Muscle layer of duodenum (tissue), 2 donors: ENCODE data around the gene PRSS48.
"Not testable (repeated sequence)": the region's sequence is repeated elsewhere in the genome, so short reads cannot be mapped to it uniquely, and the experiment has no call there.

Experiments used
- H3K27ac ChIP-seq: one replicate; pipeline ENCODE4 v1.7.0; 2013; ENCODE audit warnings: mild to moderate bottlenecking, low read length
- H3K27me3 ChIP-seq: one replicate; pipeline ENCODE4 v1.7.0; 2013; ENCODE audit warnings: low read depth, mild to moderate bottlenecking, control low read depth, low read length
- H3K36me3 ChIP-seq, 2 donors: one replicate each; pipeline ENCODE4 v1.7.0; 2013; ENCODE audit warnings: low read length in 2 of 2, control low read depth in 1 of 2, mild to moderate bottlenecking in 1 of 2; ENCODE audit not compliant: insufficient read depth in 2 of 2, control insufficient read depth in 1 of 2
- H3K4me1 ChIP-seq, 2 donors: one replicate each; pipeline ENCODE4 v1.7.0; 2013; ENCODE audit warnings: low read length in 2 of 2, mild to moderate bottlenecking in 2 of 2, control low read depth in 1 of 2, moderate library complexity in 1 of 2; ENCODE audit not compliant: insufficient read depth in 2 of 2, control insufficient read depth in 1 of 2
- H3K4me3 ChIP-seq, 2 donors: one replicate each; pipeline ENCODE4 v1.7.0; 2013; ENCODE audit warnings: low read length in 2 of 2, low read depth in 1 of 2, mild to moderate bottlenecking in 1 of 2
- H3K9me3 ChIP-seq, 2 donors: one replicate each; pipeline ENCODE4 v1.7.0; 2013; ENCODE audit warnings: low read length in 2 of 2, control low read depth in 1 of 2, mild to moderate bottlenecking in 1 of 2; ENCODE audit not compliant: control insufficient read depth in 1 of 2
- donor health status: healthy.

The PRSS48 gene

GRCh38 chr4:151246742-151247141, 30.2 kb upstream of the PRSS48 start:
- Histone ChIP-seq H3K27me3 (no peaks in the 10 kb centered on the region), H3K36me3 (no peaks in the 10 kb centered on the region), H3K4me3 (no peak overlapping the region), H3K27ac (no peak overlapping the region), H3K4me1 (no peaks in the 10 kb centered on the region), H3K9me3 (no peaks in the 10 kb centered on the region)

DNA sequence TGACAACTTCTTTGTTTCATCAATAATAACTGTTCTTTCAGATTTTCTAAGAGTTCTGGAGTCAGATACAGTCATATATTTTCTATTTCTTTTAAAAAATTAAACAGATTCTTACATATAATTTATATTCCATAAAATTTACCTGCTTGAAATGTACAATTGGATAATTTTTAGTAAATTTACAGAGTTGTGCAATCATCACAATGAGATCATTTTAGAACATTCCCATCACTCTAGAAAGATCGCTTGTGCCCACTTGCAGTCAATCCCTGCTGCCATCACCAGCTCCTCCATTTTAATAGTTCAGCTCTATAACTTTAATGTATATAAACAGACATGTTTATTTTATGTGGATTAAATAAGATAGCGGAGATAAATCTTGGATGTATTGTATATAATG, 29.6 kb upstream of the PRSS48 start:
- Histone ChIP-seq H3K36me3 (no peaks in the 10 kb centered on the region), H3K4me1 (no peaks in the 10 kb centered on the region), H3K4me3 (no peak overlapping the region), H3K9me3 (no peaks in the 10 kb centered on the region), H3K27ac (no peak overlapping the region), H3K27me3 (no peaks in the 10 kb centered on the region)

DNA sequence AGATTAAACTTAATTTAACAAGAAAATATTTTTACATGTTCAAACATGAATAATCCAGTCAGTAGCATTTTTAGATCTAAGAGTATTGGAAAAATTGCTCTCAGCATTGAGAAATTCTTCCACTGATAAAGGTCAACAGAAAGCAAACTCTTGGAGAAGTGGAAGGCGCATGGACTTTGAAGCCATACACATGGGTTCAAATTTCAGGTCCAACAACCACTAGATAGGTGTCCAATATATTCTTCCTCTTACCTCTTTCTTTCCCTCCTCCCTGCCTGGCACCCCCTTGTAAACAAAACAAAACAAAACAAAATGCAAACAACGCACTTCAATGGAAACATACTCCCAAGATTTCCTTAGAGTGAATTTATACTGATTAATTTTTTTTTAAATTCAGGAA, 28.4 kb upstream of the PRSS48 start:
- no peaks in the 10 kb centered on the region for H3K27me3 ChIP-seq
- H3K36me3 ChIP-seq, result no peaks in the 10 kb centered on the region
- H3K27ac ChIP-seq, result no peak overlapping the region
- no peaks in the 10 kb centered on the region for H3K9me3 ChIP-seq
- no peak overlapping the region for H3K4me3 ChIP-seq
- H3K4me1 ChIP-seq, result no peaks in the 10 kb centered on the region

DNA sequence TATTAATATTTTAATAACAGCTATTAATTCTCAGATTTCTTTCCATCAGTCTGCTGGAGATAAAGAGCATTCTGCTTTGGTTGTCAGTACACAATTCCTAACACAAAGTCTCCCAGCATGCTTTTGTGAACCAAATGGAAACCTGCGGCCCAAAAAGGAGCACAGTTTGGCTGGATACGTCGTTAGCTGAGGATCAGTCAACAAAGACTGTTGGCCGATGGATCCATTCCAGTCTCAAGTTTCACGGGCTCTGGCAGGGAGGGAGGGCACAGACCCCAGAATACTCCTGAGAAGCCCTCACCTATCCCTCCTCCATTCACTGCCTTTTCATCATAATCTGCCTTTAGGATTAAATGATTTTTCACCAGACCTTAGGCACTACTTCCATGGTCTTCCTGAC, 26.3 kb upstream of the PRSS48 start:
- Histone ChIP-seq H3K4me3 (no peak overlapping the region), H3K4me1 (no peaks in the 10 kb centered on the region), H3K9me3 (no peaks in the 10 kb centered on the region), H3K27ac (no peak overlapping the region), H3K36me3 (no peaks in the 10 kb centered on the region), H3K27me3 (no peaks in the 10 kb centered on the region)

- no peak overlapping the region for H3K4me3 ChIP-seq
- no peaks in the 10 kb centered on the region for H3K36me3 ChIP-seq
- no peak overlapping the region for H3K27ac ChIP-seq
- no peaks in the 10 kb centered on the region for H3K9me3 ChIP-seq
- no peaks in the 10 kb centered on the region for H3K4me1 ChIP-seq
- H3K27me3 ChIP-seq, result no peaks in the 10 kb centered on the region
These were observed 25.2 kb upstream of the PRSS48 start for GRCh38 chr4:151251603-151252304.

GRCh38 chr4:151255226-151255625, 21.7 kb upstream of the PRSS48 start:
- not testable (repeated sequence) for H3K4me1 ChIP-seq, H3K4me3 ChIP-seq, H3K27me3 ChIP-seq, H3K27ac ChIP-seq, H3K36me3 ChIP-seq, H3K9me3 ChIP-seq

- not testable (repeated sequence) for H3K9me3 ChIP-seq, H3K4me1 ChIP-seq, H3K27me3 ChIP-seq, H3K4me3 ChIP-seq, H3K27ac ChIP-seq, H3K36me3 ChIP-seq
These were observed 21.3 kb upstream of the PRSS48 start for GRCh38 chr4:151255680-151256079.

DNA sequence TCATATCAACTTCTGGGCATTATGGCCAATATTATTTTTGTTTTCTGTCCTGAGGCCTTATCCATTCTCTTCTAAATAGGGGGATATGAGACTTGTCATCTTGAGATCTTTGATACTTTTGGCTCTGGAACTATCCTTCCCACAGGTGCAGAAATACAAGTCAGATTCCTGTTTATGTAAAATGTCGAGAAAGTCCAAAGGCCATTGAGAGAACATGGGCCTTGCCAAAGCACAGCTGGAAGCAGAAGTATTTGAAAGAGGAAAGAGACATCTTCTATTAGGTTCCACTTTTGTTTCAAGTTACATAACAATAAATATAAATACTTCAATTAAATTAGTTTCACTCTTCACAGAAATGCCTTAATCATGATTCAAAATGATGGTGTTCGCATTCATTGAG, 20.8 kb upstream of the PRSS48 start:
- Histone ChIP-seq H3K36me3 (peaks cover 0 to 5% of the 10 kb centered on the region in 2 donors), H3K4me3 (no peak overlapping the region), H3K27ac (no peak overlapping the region), H3K27me3 (no peaks in the 10 kb centered on the region), H3K4me1 (no peaks in the 10 kb centered on the region), H3K9me3 (no peaks in the 10 kb centered on the region)

GRCh38 chr4:151257704-151258103, 19.3 kb upstream of the PRSS48 start:
- H3K36me3 ChIP-seq, result peaks cover 0 to 5% of the 10 kb centered on the region in 2 donors
- no peak overlapping the region for H3K27ac ChIP-seq
- no peaks in the 10 kb centered on the region for H3K27me3 ChIP-seq

DNA sequence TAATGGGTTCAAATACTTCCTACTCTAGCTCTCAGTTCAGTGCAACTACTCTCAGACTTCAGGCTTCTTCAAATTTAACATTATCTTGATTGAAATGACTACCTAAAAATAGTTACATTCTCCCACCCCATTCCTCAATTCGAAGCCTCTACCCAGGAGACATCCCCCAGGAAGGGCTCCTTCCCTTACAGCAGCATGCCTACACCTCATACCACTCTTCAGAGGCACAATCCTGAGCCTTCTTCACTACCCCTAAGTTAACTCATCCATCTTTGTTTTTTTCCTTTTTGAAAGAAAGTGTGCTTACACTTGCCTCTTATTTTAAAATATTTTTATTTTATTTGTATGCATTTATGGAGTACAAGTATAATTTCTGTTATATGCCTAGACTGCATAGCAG, 17.2 kb upstream of the PRSS48 start:
- H3K27me3 ChIP-seq, result no peaks in the 10 kb centered on the region
- H3K27ac ChIP-seq, result no peak overlapping the region
- H3K4me1 ChIP-seq, result no peaks in the 10 kb centered on the region
- H3K9me3 ChIP-seq, result no peaks in the 10 kb centered on the region
- H3K4me3 ChIP-seq, result no peak overlapping the region
- peaks cover 0 to 5% of the 10 kb centered on the region in 2 donors for H3K36me3 ChIP-seq

More at GRCh38 chr4:151257704-151258103, 19.3 kb upstream of the PRSS48 start:
- Histone ChIP-seq H3K4me3 (no peak overlapping the region), H3K9me3 (no peaks in the 10 kb centered on the region), H3K4me1 (no peaks in the 10 kb centered on the region)

- H3K4me3 ChIP-seq, result no peak overlapping the region
- peaks cover 0 to 5% of the 10 kb centered on the region in 2 donors for H3K36me3 ChIP-seq
- H3K4me1 ChIP-seq, result no peaks in the 10 kb centered on the region
- H3K27ac ChIP-seq, result no peak overlapping the region
- no peaks in the 10 kb centered on the region for H3K27me3 ChIP-seq
- H3K9me3 ChIP-seq, result no peaks in the 10 kb centered on the region
These were observed 16.4 kb upstream of the PRSS48 start for GRCh38 chr4:151260526-151260925.

GRCh38 chr4:151263455-151263854, 13.5 kb upstream of the PRSS48 start:
- Histone ChIP-seq H3K36me3 (peaks cover 0 to 5% of the 10 kb centered on the region in 2 donors), H3K27ac (no peak overlapping the region), H3K27me3 (no peaks in the 10 kb centered on the region), H3K9me3 (no peaks in the 10 kb centered on the region), H3K4me1 (no peaks in the 10 kb centered on the region), H3K4me3 (no peak overlapping the region)
